GM23248 (cell line): ENCODE measurements around the gene SEMA4A. TPM values are rescaled to one million over a fixed set of nuclear protein-coding genes. Genes with fewer than 3 reads are reported as not detected.
A peak's percentile ranks its signal among the peaks of the same experiment; 100 is the strongest.

Experiments
- DNase-seq: peaks from one replicate; pipeline ENCODE4 v3.0.0-alpha.2; 2015
- H2AFZ ChIP-seq: fragments of 200-600 bp; sonication (generic); 2 replicates; pipeline ENCODE4 v1.6.1; 2016; ENCODE audit warnings: antibody characterized with exemption
- H3F3A ChIP-seq: fragments of 200-600 bp; sonication (generic); 2 replicates; pipeline ENCODE4 v1.6.1; 2016; ENCODE audit warnings: mild to moderate bottlenecking, antibody characterized with exemption, mixed run types; ENCODE audit not compliant: insufficient read depth
- H3K27ac ChIP-seq: fragments of 200-600 bp; sonication (generic); 2 replicates; pipeline ENCODE4 v1.5.1; 2016; ENCODE audit warnings: mild to moderate bottlenecking
- H3K27me3 ChIP-seq: fragments of 200-600 bp; sonication (generic); replicated peaks from 2 replicates; pipeline ENCODE4 v1.6.1; 2016; ENCODE audit warnings: mild to moderate bottlenecking; ENCODE audit not compliant: insufficient read depth
- H3K36me3 ChIP-seq: fragments of 200-600 bp; sonication (generic); 2 replicates; pipeline ENCODE4 v1.6.1; 2016; ENCODE audit warnings: low read depth, mild to moderate bottlenecking
- H3K4me1 ChIP-seq: fragments of 200-600 bp; sonication (generic); 2 replicates; pipeline ENCODE4 v1.6.1; 2016; ENCODE audit warnings: mild to moderate bottlenecking; ENCODE audit not compliant: insufficient read depth
- H3K4me2 ChIP-seq: fragments of 200-600 bp; sonication (generic); one replicate; pipeline ENCODE4 v1.6.1; 2016; ENCODE audit warnings: mild to moderate bottlenecking; ENCODE audit not compliant: unreplicated experiment
- H3K4me3 ChIP-seq: fragments of 200-600 bp; sonication (generic); 2 replicates; pipeline ENCODE4 v1.5.1; 2016; ENCODE audit warnings: mild to moderate bottlenecking
- H3K79me2 ChIP-seq: fragments of 200-600 bp; sonication (generic); 2 replicates; pipeline ENCODE4 v1.6.1; 2016; ENCODE audit warnings: mild to moderate bottlenecking; ENCODE audit not compliant: insufficient read depth
- H3K9ac ChIP-seq: fragments of 200-600 bp; sonication (generic); 2 replicates; pipeline ENCODE4 v1.6.1; 2016; ENCODE audit warnings: mild to moderate bottlenecking
- H3K9me2 ChIP-seq: fragments of 200-600 bp; sonication (generic); 2 replicates; pipeline ENCODE4 v1.6.1; 2016; ENCODE audit warnings: mixed run types, mild to moderate bottlenecking, moderate library complexity; ENCODE audit not compliant: insufficient read depth
- H3K9me3 ChIP-seq: fragments of 200-600 bp; sonication (generic); one replicate; pipeline ENCODE4 v1.6.1; 2017; ENCODE audit warnings: low read depth
- H4K20me1 ChIP-seq: fragments of 200-600 bp; sonication (generic); 2 replicates; pipeline ENCODE4 v1.6.0; 2016; ENCODE audit not compliant: insufficient read depth
- EZH2 ChIP-seq: fragments of 200-600 bp; sonication (generic); IDR thresholded peaks from 2 replicates; pipeline ENCODE4 v1.6.1; 2018; ENCODE audit warnings: antibody characterized with exemption, mild to moderate bottlenecking; ENCODE audit not compliant: insufficient read depth, poor library complexity, severe bottlenecking
- EZH2phosphoT487 ChIP-seq: fragments of 200-600 bp; sonication (generic); IDR thresholded peaks from 2 replicates; pipeline ENCODE4 v1.6.1; 2018; ENCODE audit warnings: antibody characterized with exemption, moderate library complexity, mild to moderate bottlenecking, low read depth; ENCODE audit not compliant: insufficient read depth
- WGBS, 2 experiments: methylation state at CpG; one replicate each; pipeline ENCODE4 v1.1.6; 2015 to 2017; ENCODE audit warnings: low lambda C conversion rate in 2 of 2, low coverage in 1 of 2; ENCODE audit errors: missing lambda C conversion rate in 2 of 2; 5-methylcytosine and 5-hydroxymethylcytosine counted together
- in situ Hi-C: fragments of 300-500 bp; cut with MboI; formaldehyde crosslinking; loops from 2 replicates; pipeline ENCODE4 v1.15.0; 2020
- polyA plus RNA-seq: library from polyadenylated mRNA; unstranded; fragments of >200 nt; fragmentation: Nextera tagmentation; extraction: Ambion mirVana; gene quantifications from 2 replicates; pipeline ENCODE4 v1.2.1, GENCODE V29; 2016
- total RNA-seq: library from RNA; depleted of rRNA; stranded (reverse); fragments of >200 nt; shearing (Covaris generic); gene quantifications from 2 replicates; pipeline ENCODE4 v1.2.3, GENCODE V29; 2014

SEMA4A gene
- total and polyA plus RNA-seq, 2 experiments from 2014 or later = 0.35 to 1.1 TPM

DNA sequence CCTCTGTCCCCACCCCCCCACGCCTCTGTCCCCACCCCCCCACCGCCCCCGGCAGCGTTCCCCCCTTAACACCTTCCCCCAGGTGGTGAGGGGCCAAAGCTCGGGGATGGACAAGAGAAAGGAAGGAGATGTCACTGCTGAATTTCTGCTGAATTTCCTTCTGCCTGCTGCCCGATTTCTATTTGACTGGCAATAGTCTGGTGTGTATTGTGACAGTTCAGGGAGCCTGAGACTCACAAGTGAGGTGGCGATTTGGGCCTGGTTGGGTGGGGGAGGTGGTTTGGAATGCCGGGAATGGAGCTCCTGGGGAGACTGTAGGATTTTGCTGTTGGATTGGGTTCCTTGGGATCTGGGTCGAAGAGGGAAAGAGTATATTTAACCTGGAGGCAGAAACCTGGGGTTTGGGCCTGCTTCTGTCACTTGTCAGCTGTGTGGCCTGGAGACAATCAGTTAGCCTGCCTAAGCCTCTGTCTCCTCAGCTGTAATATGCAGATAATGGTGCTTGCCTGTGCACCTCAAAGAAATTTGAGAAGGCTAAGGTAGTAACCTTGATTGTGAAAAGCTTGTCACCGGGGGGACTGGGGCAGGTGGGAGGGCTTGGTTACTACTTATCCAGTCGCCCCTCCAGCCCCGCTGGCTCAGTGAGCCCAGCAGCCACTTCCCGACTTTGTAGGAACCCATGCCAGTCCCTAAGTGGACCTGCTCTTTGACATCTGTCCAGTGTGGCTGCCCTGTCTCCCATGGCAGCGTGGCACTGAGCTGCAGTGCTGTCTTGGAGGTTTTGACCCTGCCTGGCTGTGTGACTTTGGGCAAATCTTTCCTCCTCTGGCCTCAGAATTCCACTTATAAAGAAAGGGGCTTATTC is 46.5 kb upstream of the SEMA4A start:
- peaks cover 15% of the 10 kb centered on the region for H3K79me2 ChIP-seq
- peak overlapping the region; percentile 99 for H3K27ac ChIP-seq
- H3K9me2 ChIP-seq = no peaks in the 10 kb centered on the region
- peak; percentile 77 for DNase-seq
- 14 to 15% methylated on average over 14 of the region's 14 CpGs for WGBS, 2 experiments
- H3K9me3 ChIP-seq = no peaks in the 10 kb centered on the region
- peak overlapping the region; percentile 97 for H3K9ac ChIP-seq
- H3K4me2 ChIP-seq = peak overlapping the region; percentile 59
- peaks cover 46% of the 10 kb centered on the region for H3K4me1 ChIP-seq
- H3K4me3 ChIP-seq = peak overlapping the region; percentile 34
- H3K27me3 ChIP-seq = no peaks in the 10 kb centered on the region
- no peaks in the 10 kb centered on the region for H3K36me3 ChIP-seq
- in situ Hi-C loops = no loop called here
- peaks cover 9% of the 10 kb centered on the region for H3F3A ChIP-seq
- TF ChIP-seq EZH2phosphoT487 (no peak), EZH2 (no peak)
- peak overlapping the region; percentile 24; the same call in 1 of the 2 replicates for H2AFZ ChIP-seq
- no peaks in the 10 kb centered on the region for H4K20me1 ChIP-seq

DNA sequence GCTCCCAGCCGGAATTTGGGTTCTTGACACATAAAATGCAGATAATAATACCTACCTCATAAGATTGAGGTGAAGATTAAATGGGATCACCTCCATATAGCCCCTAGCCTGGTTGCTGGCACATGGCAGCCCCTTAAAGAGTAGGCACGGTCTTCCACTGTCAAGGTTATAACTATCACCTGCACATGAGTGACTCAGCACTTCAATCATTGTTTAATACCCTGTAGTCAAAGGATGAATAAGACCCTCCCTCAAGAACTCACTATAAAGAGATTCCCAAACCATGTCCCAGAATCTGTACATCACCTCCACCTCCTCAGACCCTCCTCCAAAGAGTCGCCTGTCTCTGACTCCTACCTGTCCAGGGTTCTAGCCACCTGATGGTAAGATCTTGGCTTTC is 45.3 kb upstream of the SEMA4A start:
- Histone ChIP-seq H4K20me1 (no peaks in the 10 kb centered on the region), H3K9ac (no peak overlapping the region), H3K9me3 (no peaks in the 10 kb centered on the region), H3K79me2 (peaks cover 15% of the 10 kb centered on the region), H3K9me2 (no peaks in the 10 kb centered on the region), H3K27me3 (no peaks in the 10 kb centered on the region), H3K27ac (no peak overlapping the region), H3K4me2 (no peak overlapping the region), H3F3A (peaks cover 9% of the 10 kb centered on the region), H3K4me3 (no peak overlapping the region), H2AFZ (no peak overlapping the region), H3K4me1 (peaks cover 44% of the 10 kb centered on the region), H3K36me3 (no peaks in the 10 kb centered on the region)
- no peak for DNase-seq
- TF ChIP-seq EZH2phosphoT487 (no peak), EZH2 (no peak)
- WGBS, 2 experiments = 84 to 87% methylated on average over 3 of the region's 3 CpGs
- in situ Hi-C loops = no loop called here

DNA sequence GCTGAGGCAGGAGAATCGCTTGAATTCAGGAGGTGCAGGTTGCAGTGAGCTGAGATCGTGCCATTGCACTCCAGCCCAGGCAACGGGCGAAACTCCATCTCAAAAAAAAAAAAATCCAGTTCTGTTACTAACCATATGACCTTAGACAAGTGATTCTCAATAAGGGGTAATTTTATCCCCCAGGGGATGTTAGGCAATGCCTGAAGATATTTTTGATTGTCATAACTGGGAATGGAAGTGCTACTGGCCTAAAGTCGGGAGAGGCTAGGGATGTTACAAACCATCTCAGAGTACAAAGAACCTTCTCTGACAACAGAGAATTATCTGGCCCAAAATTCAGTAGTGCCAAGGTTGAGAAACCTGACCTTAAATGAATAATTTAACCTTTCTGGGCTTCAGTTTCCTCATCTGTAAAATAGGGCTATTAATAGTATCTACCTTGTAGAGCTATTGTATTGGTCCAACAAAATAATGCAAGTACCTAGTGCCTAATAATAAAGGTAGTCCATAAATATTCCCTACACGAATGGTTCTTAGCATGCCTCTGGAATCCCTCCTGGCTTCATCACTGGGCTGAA is 44.6 kb upstream of the SEMA4A start:
- no peak overlapping the region for H3K9ac ChIP-seq
- 87% methylated on average over 6 of the region's 6 CpGs for WGBS, 2 experiments
- peaks cover 22% of the 10 kb centered on the region for H3K79me2 ChIP-seq

DNA sequence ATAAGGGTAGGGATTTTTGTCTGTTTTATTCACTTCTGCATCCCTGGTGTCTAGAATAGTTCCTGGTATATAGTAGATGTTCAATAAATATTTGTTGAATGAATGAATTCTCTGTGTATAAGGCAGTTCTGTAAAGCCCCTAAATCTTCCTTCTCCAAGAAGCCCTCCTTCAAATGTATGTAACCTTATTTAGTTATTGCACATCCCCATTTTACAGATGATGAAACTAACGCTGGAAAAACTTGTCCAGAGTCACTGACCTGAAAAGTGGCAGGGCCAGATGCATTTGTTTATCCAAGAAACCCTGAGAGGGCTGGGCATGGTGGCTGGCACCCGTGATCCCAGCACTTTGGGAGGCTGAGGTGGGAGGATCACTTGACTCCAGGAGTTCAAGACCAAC is 43.1 kb upstream of the SEMA4A start:
- H3K27me3 ChIP-seq = no peaks in the 10 kb centered on the region
- in situ Hi-C loops = no loop called here

More for the DNA sequence above, 44.6 kb upstream of the SEMA4A start:
- Histone ChIP-seq H3K27ac (no peak overlapping the region), H3K4me2 (no peak overlapping the region), H3K4me3 (no peak overlapping the region), H3K36me3 (no peaks in the 10 kb centered on the region), H3K9me2 (no peaks in the 10 kb centered on the region), H3K27me3 (no peaks in the 10 kb centered on the region), H3K9me3 (no peaks in the 10 kb centered on the region), H3K4me1 (peaks cover 44% of the 10 kb centered on the region), H3F3A (peaks cover 11% of the 10 kb centered on the region), H4K20me1 (no peaks in the 10 kb centered on the region), H2AFZ (no peak overlapping the region)
- in situ Hi-C loops = no loop called here
- peak; percentile 11 for DNase-seq
- no peak for TF ChIP-seq EZH2phosphoT487
- TF ChIP-seq EZH2 = no peak

More for the DNA sequence above, 43.1 kb upstream of the SEMA4A start:
- Histone ChIP-seq H3K36me3 (0 out of 2 replicates have a peak, but pooled peaks cover 4% of the 10 kb centered on the region), H3K9me2 (no peaks in the 10 kb centered on the region), H3K9ac (no peak overlapping the region), H3K27ac (no peak overlapping the region), H3F3A (peaks cover 13% of the 10 kb centered on the region), H4K20me1 (no peaks in the 10 kb centered on the region), H2AFZ (no peak overlapping the region), H3K9me3 (no peaks in the 10 kb centered on the region), H3K4me2 (no peak overlapping the region), H3K4me3 (no peak overlapping the region), H3K79me2 (peaks cover 20% of the 10 kb centered on the region), H3K4me1 (peaks cover 33% of the 10 kb centered on the region)
- TF ChIP-seq EZH2 (no peak), EZH2phosphoT487 (no peak)
- DNase-seq = no peak
- 67 to 86% methylated on average over 2 of the region's 2 CpGs for WGBS, 2 experiments
